Measurements from ENCODE around the gene LRFN5. TPM values are rescaled to one million over a fixed set of nuclear protein-coding genes. Genes with fewer than 3 reads are reported as not detected.

Gene LRFN5
- total RNA-seq, 1 experiment from 2014 or later: 1.3 TPM

DNA sequence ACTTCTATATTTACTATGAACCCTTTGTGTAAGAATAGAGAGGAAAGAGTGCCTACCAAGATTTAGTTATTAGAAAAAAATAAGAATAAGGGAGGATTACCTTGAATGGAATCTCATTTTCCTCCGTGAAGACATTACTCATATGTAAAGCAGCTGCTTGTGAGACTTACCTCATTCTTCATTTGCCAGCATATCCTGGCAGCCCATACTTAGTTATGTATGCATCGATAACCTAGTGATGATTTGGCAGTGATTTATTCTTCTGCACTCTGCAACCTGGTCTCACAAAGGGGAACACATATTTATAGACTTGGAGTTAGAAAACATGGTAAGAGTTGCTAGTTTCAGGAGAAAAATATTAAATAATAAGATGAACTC, 56.8 kb downstream of the LRFN5 start:
- H3K18ac ChIP-seq (ENCODE audit: insufficient read length, low read depth, low read length): no peak overlapping the region
- no peak for DNase-seq
- no peaks in the 10 kb centered on the region; a peak in 1 of 7 replicates for H3K36me3 Mint-ChIP-seq (ENCODE audit: insufficient read depth in 1 of 3, low read depth in 3 of 3)
- no peak overlapping the region for H2BK120ac ChIP-seq (ENCODE audit: low read depth, low read length, poor library complexity, severe bottlenecking)
- no CpG with 5 or more reads among the region's 2 CpGs for WGBS (ENCODE audit: extremely low coverage, insufficient read length, low lambda C conversion rate)
- no peaks in the 10 kb centered on the region for H3K79me2 ChIP-seq (ENCODE audit: insufficient read depth, low read length)
- no peak overlapping the region for H3K27ac Mint-ChIP-seq
- no peak overlapping the region for H3K4me2 ChIP-seq (ENCODE audit: insufficient read depth, insufficient read length, low read length)
- TF ChIP-seq, protein P1, sequence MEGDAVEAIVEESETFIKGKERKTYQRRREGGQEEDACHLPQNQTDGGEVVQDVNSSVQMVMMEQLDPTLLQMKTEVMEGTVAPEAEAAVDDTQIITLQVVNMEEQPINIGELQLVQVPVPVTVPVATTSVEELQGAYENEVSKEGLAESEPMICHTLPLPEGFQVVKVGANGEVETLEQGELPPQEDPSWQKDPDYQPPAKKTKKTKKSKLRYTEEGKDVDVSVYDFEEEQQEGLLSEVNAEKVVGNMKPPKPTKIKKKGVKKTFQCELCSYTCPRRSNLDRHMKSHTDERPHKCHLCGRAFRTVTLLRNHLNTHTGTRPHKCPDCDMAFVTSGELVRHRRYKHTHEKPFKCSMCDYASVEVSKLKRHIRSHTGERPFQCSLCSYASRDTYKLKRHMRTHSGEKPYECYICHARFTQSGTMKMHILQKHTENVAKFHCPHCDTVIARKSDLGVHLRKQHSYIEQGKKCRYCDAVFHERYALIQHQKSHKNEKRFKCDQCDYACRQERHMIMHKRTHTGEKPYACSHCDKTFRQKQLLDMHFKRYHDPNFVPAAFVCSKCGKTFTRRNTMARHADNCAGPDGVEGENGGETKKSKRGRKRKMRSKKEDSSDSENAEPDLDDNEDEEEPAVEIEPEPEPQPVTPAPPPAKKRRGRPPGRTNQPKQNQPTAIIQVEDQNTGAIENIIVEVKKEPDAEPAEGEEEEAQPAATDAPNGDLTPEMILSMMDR (conservative IDR thresholded peaks at IDR 0.05): no peak
- no peak overlapping the region for H4K8ac ChIP-seq (replicated peaks; ENCODE audit: insufficient read length, low read depth, low read length)
- no peak overlapping the region for H3K23ac ChIP-seq (ENCODE audit: insufficient read length, low read depth, low read length)
- H4K20me1 ChIP-seq (ENCODE audit: control insufficient read depth, insufficient read depth, insufficient read length): no peaks in the 10 kb centered on the region
- no peak overlapping the region for H2BK15ac ChIP-seq (ENCODE audit: low read depth, low read length)
- no peak overlapping the region for H2AFZ ChIP-seq (ENCODE audit: low read length)
- no peaks in the 10 kb centered on the region for H3K23me2 ChIP-seq (ENCODE audit: insufficient read length, low read depth, low read length, poor library complexity, severe bottlenecking)
- no peak overlapping the region for H3K4ac ChIP-seq (ENCODE audit: low read depth, low read length)
- no peak overlapping the region for H3K14ac ChIP-seq (ENCODE audit: insufficient read depth, low read length)
- no peak overlapping the region for H4K5ac ChIP-seq (ENCODE audit: insufficient read length, low read depth, low read length)
- no peaks in the 10 kb centered on the region for H3K27me3 Mint-ChIP-seq (ENCODE audit: low read depth)
- no peak overlapping the region for H3K4me3 Mint-ChIP-seq
- H2BK5ac ChIP-seq (ENCODE audit: insufficient read length, low read length): no peak overlapping the region
- peaks cover 0 to 7% of the 10 kb centered on the region in 2 experiments; a peak in 1 of 5 replicates for H3K9me3 Mint-ChIP-seq
- H4K91ac ChIP-seq (ENCODE audit: insufficient read length, low read depth, low read length): no peak overlapping the region
- no peak overlapping the region for H2AK5ac ChIP-seq (ENCODE audit: insufficient read length, low read length)
- H3T11ph ChIP-seq (ENCODE audit: low read length): no peak overlapping the region
- H3K9ac ChIP-seq (ENCODE audit: extremely low read depth, insufficient read length, low read length): no peak overlapping the region
- H2BK12ac ChIP-seq (ENCODE audit: insufficient read length, low read depth, low read length): no peak overlapping the region
- no peaks in the 10 kb centered on the region for H3K79me1 ChIP-seq (ENCODE audit: insufficient read depth, low read depth, low read length, poor library complexity, severe bottlenecking)
- H3K9me3 ChIP-seq (ENCODE audit: control insufficient read depth, low read depth, low read length): no peaks in the 10 kb centered on the region
- no peak overlapping the region for H2BK20ac ChIP-seq (ENCODE audit: low read depth, low read length, poor library complexity, severe bottlenecking)
- no peaks in the 10 kb centered on the region for H3K4me1 Mint-ChIP-seq
- H3K56ac ChIP-seq (ENCODE audit: insufficient read length, low read depth, low read length): no peak overlapping the region
- H3K27ac ChIP-seq (ENCODE audit: insufficient read length, low read depth, low read length): no peak overlapping the region
- no peaks in the 10 kb centered on the region for H3K4me1 ChIP-seq (ENCODE audit: insufficient read depth, low read length)
- H3K27me3 ChIP-seq (ENCODE audit: insufficient read depth, low read length): no peaks in the 10 kb centered on the region
